Stimulated activated naive CD8-positive, alpha-beta T cell treated with anti-CD3 and anti-CD28 coated beads, Interleukin-15, Interleukin-2, amounts not matched to agents 100 ng/mL and 50 ng/mL, for 24 hours (primary cell): ENCODE data around the gene PDILT.
"Not testable (repeated sequence)": the region's sequence is repeated elsewhere in the genome, so short reads cannot be mapped to it uniquely, and the experiment has no call there.

Source experiments
- H3K27ac Mint-ChIP-seq: one replicate; pipeline ENCODE4 v1.8.0; 2021; ENCODE audit warnings: mild to moderate bottlenecking, mixed read lengths
- H3K27me3 Mint-ChIP-seq: one replicate; pipeline ENCODE4 v1.8.0; 2021; ENCODE audit warnings: mixed read lengths
- H3K36me3 Mint-ChIP-seq: one replicate; pipeline ENCODE4 v1.8.0; 2021; ENCODE audit warnings: low read depth, mixed read lengths
- H3K4me1 Mint-ChIP-seq: one replicate; pipeline ENCODE4 v1.8.0; 2021; ENCODE audit warnings: low read depth, mixed read lengths
- H3K4me3 Mint-ChIP-seq: one replicate; pipeline ENCODE4 v1.8.0; 2021; ENCODE audit warnings: mild to moderate bottlenecking, mixed read lengths
- H3K9me3 Mint-ChIP-seq: one replicate; pipeline ENCODE4 v1.8.0; 2021; ENCODE audit warnings: mixed read lengths

PDILT gene, protein sequence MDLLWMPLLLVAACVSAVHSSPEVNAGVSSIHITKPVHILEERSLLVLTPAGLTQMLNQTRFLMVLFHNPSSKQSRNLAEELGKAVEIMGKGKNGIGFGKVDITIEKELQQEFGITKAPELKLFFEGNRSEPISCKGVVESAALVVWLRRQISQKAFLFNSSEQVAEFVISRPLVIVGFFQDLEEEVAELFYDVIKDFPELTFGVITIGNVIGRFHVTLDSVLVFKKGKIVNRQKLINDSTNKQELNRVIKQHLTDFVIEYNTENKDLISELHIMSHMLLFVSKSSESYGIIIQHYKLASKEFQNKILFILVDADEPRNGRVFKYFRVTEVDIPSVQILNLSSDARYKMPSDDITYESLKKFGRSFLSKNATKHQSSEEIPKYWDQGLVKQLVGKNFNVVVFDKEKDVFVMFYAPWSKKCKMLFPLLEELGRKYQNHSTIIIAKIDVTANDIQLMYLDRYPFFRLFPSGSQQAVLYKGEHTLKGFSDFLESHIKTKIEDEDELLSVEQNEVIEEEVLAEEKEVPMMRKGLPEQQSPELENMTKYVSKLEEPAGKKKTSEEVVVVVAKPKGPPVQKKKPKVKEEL

DNA sequence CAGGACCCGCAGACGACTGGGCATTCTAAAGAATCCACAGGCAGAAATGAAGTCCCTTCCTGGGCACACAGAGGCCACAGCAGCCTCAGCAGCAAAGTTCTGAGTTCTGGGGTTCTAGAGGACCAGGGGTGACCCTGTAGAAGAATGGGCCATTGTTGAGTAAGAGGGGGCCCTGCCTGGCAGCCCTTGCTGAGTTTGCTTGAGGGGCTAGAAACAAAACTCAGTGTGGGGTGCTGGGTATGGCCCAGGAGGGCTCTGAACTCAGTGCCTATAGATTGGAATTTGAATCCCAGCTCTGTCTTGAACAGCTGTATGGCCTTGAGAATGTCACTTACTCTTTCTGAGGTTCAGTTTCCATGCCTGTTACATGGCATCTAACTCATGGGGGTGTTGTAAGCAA is at the start of gene PDILT:
Gene PDILT (minus strand): TSS at position 101 of the 400 bp plus-strand sequence. CDS start 5,437 bp downstream, outside the sequence.
- Mint-ChIP-seq H3K27ac (no peak within 1 kb of the TSS), H3K36me3 (no peaks in the 10 kb centered on the region), H3K4me3 (no peak within 1 kb of the TSS), H3K9me3 (no peaks in the 10 kb centered on the region), H3K27me3 (peaks cover 9% of the 10 kb centered on the region), H3K4me1 (no peaks in the 10 kb centered on the region)

DNA sequence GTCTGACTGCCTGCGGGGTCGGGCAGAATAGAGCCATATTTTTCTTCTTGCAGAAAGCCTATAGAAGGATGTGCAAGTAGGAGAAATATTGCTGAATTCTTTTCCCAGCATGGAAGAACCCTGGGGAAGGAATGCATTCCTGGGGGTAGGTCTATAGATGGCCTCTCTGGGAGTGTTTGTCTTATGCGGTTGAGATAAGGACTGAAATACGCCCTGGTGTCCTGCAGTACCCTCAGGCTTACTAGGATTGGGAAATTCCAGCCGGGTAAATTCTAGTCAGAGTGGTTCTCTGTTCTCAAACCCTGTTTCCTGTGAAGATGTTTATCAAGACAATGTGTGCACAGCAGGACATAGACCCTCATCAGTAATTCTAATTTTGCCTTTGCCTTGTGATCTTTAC is 49.1 kb upstream of the PDILT start:
- H3K4me1 Mint-ChIP-seq, H3K9me3 Mint-ChIP-seq, H3K4me3 Mint-ChIP-seq, H3K27me3 Mint-ChIP-seq, H3K36me3 Mint-ChIP-seq, H3K27ac Mint-ChIP-seq: not testable (repeated sequence)

DNA sequence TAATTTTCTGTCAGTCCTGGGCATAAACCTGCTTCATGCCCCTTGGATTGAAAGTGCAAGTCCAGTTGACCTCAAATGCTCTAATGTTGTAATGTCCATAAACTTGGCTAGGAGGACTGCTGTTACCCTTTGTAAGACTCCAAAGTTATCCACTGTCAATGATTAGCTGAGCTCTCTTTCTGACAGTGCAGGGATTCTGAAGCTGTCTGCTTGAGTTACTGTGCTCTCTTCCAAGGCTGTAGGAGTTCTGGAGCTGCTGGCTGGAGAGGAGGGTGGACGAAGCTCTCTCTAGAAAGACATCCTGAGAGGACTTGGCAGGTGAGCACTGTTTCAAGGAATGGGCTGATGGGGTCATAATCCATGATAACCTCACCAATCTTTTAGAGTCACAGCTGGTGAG is 46.8 kb upstream of the PDILT start, which contains the start of gene ACSM2A:
Gene ACSM2A (plus strand): TSS at position 158 of the 400 bp plus-strand sequence. CDS start 8,594 bp downstream, outside the sequence.
- not testable (repeated sequence) for H3K4me1 Mint-ChIP-seq, H3K27me3 Mint-ChIP-seq, H3K9me3 Mint-ChIP-seq, H3K36me3 Mint-ChIP-seq, H3K27ac Mint-ChIP-seq, H3K4me3 Mint-ChIP-seq

DNA sequence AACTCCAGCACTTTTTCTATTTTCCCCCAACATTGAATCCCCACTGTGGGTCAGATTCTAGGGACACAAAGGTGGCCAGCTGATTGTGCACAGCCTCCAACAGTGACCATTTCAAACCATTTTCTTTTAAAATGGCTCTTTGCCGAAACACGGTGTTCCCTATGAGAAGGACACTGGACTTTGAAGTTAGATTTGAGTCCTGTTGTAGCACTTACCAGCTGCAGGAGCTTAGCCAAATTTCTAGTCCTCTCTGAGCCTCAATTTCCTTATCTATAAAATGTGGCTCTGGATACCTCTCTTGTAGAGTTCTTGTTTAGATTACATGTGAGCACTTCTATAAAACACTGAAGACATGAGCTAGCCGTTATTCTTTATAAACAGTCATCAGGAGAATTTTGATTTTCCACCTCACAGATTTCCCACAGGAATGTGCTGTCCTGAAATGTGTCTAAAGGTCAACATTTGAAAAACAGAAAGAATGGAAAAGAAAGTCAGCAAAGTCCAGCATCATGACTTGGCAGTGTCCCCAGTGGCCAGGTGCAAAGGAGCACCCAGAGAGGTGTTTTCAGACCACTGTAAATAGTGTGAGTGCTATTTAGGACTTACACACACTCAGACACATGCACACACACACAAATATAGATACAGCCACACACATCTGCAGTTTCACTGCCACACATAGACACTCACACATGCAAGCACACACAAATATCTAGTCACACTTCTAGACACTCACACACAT is 42.3 kb upstream of the PDILT start:
- H3K27me3 Mint-ChIP-seq, H3K4me3 Mint-ChIP-seq, H3K27ac Mint-ChIP-seq, H3K36me3 Mint-ChIP-seq, H3K9me3 Mint-ChIP-seq, H3K4me1 Mint-ChIP-seq: not testable (repeated sequence)

DNA sequence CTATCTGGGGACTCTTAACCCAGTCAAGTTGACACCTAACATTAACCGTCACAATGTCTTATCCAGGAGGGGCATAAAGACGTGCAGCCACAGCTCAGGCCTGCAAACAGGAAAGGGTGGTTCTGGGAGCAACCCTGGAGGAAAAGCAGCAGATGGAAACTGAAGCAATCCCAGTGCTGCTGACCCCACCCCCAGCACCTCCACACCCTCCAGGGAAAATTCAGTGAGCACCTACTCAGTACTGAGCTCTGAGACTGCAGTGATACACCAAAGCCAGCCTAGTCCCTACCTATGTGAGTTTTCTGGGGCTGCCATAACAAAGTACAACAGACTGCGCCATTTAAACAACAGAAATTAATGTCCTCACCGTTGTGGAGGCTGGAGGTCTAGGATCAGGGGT is 37.3 kb upstream of the PDILT start:
- H3K27ac Mint-ChIP-seq, H3K36me3 Mint-ChIP-seq, H3K4me1 Mint-ChIP-seq, H3K9me3 Mint-ChIP-seq, H3K27me3 Mint-ChIP-seq, H3K4me3 Mint-ChIP-seq: not testable (repeated sequence)

DNA sequence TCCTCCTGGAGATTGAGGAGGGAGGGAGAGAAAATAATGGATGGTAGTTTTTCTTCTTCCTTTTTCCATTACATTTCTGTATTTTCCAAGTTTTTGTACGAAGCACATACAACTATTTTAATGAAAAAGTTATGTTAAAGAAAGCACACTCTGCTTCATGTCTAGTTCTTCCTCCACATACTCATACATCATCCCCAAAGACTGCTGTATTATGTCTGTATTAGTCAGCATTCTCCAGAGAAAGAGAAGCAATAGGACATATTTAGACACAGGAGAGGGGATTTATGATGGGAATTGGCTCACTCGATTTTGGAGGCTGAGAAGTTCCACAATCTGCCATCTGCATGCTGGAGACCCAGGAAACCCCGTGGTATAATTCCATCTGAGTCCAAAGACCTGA is 36.7 kb upstream of the PDILT start:
- H3K27ac Mint-ChIP-seq, result no peak overlapping the region
- H3K4me1 Mint-ChIP-seq, result no peaks in the 10 kb centered on the region
- no peaks in the 10 kb centered on the region for H3K9me3 Mint-ChIP-seq
- no peaks in the 10 kb centered on the region for H3K27me3 Mint-ChIP-seq
- H3K4me3 Mint-ChIP-seq, result no peak overlapping the region
- no peaks in the 10 kb centered on the region for H3K36me3 Mint-ChIP-seq

DNA sequence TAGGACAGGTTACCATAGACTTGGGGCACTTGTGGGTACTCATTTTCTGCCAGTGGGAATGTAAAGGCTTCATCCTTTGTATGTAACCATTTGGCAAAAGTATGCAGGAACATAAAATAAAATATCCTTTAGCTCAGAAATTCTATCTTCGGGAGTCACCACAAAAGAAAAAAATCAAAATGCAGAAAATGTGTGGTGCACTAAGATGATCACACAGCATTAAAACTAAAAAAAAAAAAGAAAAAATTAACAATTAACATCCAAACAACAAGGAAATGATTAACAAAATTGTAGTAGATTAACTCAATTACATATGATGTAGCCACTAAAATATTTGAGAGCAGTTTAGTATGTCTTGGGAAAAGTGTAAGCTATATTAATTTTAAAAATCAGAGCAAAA is 36.2 kb upstream of the PDILT start:
- H3K27me3 Mint-ChIP-seq, H3K4me1 Mint-ChIP-seq, H3K36me3 Mint-ChIP-seq, H3K4me3 Mint-ChIP-seq, H3K27ac Mint-ChIP-seq, H3K9me3 Mint-ChIP-seq: not testable (repeated sequence)

DNA sequence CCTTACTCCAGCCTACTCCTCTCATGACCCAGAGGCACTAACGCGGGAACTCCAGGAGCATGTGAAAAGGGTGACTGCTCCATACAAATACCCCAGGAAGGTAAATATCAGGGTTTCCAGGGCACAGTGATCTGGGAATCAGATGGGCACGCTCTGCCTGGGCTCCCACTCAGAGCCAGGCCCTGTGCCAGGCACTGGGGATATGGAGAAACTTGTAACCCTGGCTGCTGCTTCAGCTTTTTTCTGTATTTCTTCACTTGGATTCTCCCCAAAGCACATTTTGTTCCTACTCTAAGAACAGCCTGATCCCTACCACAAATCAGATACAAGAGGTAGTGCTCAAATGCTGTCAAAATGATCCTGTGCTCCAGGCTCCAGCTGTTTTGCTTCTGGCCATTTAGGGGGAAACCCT is 35.3 kb upstream of the PDILT start:
- H3K4me3 Mint-ChIP-seq, H3K4me1 Mint-ChIP-seq, H3K36me3 Mint-ChIP-seq, H3K9me3 Mint-ChIP-seq, H3K27ac Mint-ChIP-seq, H3K27me3 Mint-ChIP-seq: not testable (repeated sequence)

DNA sequence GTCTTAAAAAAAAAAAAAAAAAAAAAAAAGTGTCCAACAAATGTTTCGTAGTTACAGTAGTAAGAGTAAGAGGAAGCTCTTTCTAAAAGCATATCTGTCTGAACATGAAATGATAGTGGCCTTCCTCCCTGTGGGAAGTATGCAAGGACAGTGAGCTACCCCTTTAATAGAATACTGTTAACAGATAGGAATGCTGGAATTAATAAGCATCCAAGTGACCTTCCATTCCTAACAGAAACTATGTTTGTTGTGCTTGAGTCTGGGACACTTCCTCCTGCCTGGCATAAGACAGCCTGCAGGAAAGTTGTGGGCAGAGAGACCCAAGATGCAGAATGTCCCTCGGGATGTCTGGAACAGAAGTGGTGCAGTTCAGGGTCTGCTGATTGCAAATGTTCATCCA is 34.4 kb upstream of the PDILT start:
- not testable (repeated sequence) for H3K27me3 Mint-ChIP-seq, H3K9me3 Mint-ChIP-seq, H3K36me3 Mint-ChIP-seq, H3K27ac Mint-ChIP-seq, H3K4me3 Mint-ChIP-seq, H3K4me1 Mint-ChIP-seq

DNA sequence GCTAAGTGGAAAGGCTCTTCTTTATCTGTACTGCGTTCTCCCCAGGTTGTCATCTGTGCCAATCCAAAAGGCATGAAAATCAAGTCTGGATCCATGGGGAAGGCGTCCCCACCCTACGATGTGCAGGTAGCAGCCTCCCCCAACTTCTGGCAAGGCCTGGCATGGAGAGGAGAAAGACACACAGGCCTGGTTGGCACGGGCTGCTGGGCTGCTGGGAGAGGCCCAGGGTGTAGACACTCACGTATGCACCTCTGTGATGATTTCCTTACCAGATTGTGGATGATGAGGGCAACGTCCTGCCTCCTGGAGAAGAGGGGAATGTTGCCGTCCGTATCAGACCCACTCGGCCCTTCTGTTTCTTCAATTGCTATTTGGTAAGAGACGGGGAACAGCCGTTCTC is 26.4 kb upstream of the PDILT start:
- Mint-ChIP-seq H3K27ac (no peak overlapping the region), H3K27me3 (peaks cover 7% of the 10 kb centered on the region), H3K4me1 (no peaks in the 10 kb centered on the region), H3K36me3 (no peaks in the 10 kb centered on the region), H3K4me3 (no peak overlapping the region), H3K9me3 (peaks cover 4% of the 10 kb centered on the region)

DNA sequence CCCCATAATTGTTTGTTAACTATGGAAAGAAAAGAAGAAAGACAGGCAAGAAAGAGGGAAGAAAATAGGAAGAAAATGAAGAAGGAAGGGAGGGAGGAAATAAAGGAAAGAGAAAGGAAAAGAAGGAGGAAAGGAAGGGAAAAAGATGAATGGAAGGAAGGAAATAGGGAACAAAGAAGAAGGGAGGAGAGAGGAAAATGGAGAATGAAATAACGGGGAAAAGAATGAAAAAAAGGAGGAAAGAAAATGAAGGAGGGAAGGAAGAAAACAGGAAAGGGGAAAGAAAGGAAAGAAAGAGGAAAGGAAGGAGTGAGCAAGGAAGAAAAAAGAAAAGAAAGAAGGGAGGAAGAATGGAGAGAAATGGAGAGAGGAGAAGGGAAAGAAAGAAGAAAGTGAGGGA is 25.9 kb upstream of the PDILT start:
- not testable (repeated sequence) for H3K27me3 Mint-ChIP-seq, H3K36me3 Mint-ChIP-seq, H3K4me3 Mint-ChIP-seq, H3K27ac Mint-ChIP-seq, H3K9me3 Mint-ChIP-seq, H3K4me1 Mint-ChIP-seq

DNA sequence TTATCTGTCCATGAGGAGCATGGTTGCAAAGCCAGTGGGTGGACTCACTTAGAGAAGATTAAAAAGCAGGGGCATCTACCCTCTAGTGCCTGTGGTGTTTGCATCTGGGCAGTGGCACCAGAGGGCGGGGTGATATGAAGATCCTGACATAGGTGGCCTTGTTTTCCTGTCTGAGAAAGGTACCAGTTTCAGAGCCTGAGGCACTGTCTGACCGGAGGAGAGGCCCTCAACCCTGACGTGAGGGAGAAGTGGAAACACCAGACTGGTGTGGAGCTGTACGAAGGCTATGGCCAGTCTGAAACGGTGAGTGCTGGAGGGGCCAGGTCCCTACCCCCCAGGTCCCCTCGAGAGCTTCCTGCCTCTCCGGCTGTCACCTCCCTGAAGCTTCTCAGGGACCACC is 25.0 kb upstream of the PDILT start:
- H3K4me1 Mint-ChIP-seq, H3K4me3 Mint-ChIP-seq, H3K27ac Mint-ChIP-seq, H3K27me3 Mint-ChIP-seq, H3K36me3 Mint-ChIP-seq, H3K9me3 Mint-ChIP-seq: not testable (repeated sequence)

DNA sequence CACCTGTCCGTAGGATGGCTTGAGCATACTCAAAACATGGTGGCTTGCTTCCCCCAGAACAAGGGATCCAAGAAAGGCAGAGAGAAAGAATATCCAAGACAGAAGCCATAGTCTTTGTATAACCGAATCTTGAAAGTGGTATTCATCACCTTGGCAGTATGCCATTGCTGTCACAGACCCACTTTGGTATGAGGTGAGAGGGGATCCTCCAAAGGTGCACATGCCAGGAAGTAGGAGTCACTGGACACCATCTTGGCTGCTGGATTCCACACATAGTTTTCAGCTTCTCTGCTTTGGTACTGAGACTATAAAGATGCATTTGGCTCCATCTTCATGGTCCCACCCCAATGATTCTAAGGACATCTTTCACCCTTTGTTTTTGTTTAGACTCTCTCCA is 22.9 kb upstream of the PDILT start:
- H3K4me1 Mint-ChIP-seq, H3K4me3 Mint-ChIP-seq, H3K36me3 Mint-ChIP-seq, H3K27me3 Mint-ChIP-seq, H3K27ac Mint-ChIP-seq, H3K9me3 Mint-ChIP-seq: not testable (repeated sequence)

DNA sequence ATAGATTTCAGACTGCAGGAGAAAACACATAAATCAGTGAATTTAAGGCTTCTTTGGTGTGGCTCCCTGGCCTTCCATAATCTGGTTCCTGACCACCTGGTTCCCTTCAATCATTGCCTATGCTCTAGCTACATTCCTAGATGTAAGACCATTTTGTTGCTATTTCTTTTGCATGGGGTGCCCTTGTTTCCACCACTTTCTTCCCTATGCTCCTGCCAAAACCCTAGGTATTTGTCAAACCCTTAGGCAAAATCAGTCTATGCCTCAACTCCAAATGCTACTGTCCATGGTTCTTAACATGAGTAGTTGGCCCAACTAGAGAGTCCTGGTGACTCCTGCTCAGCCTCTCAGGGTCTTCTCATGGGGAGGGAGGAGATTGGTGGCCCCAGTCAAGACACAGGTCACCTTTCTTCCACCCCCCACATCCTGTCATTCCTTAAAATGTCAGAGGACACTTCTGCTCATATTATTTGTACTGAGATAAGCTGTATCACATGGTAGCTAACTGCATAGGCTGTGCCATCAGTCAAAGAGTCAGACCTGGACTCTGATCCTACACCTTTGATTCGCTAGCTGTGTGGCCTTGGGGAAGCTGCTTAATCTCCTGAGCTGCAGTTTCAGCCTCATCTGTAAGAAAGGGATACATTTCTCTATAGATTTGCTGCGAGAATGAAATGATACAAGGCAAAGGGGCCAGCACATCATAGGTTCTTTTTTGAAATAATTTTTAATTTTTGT is 19.8 kb upstream of the PDILT start:
- no peaks in the 10 kb centered on the region for H3K27me3 Mint-ChIP-seq
- H3K27ac Mint-ChIP-seq, result no peak overlapping the region
- no peaks in the 10 kb centered on the region for H3K4me1 Mint-ChIP-seq
- H3K36me3 Mint-ChIP-seq, result no peaks in the 10 kb centered on the region
- H3K4me3 Mint-ChIP-seq, result no peak overlapping the region
- H3K9me3 Mint-ChIP-seq, result peaks cover 4% of the 10 kb centered on the region

DNA sequence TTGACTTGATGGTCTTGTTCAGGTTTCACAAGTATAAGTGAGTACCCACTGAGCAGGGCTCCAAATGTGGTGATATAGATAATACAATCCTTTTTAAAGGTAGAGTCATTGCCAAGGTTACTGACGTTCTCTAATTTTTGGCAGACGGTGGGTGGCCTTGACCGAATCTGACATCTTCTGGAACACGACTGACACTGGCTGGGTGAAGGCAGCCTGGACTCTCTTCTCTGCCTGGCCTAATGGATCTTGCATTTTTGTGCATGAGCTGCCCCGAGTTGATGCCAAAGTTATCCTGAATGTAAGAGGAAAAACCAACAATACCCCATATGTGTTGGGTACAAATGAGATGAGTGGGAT is 19.2 kb upstream of the PDILT start:
- H3K36me3 Mint-ChIP-seq, H3K27ac Mint-ChIP-seq, H3K4me1 Mint-ChIP-seq, H3K9me3 Mint-ChIP-seq, H3K27me3 Mint-ChIP-seq, H3K4me3 Mint-ChIP-seq: not testable (repeated sequence)
